DND-41 (cell line): ENCODE measurements around the gene FAM89A.

ENCODE experiments used
- CTCF ChIP-seq: IDR thresholded peaks from 2 replicates; pipeline ENCODE4 v1.5.1; 2012; ENCODE audit warnings: borderline replicate concordance, low read length, moderate library complexity, mild to moderate bottlenecking; ENCODE audit not compliant: poor library complexity, severe bottlenecking; ENCODE audit errors: extremely low read depth
- EZH2 ChIP-seq: IDR thresholded peaks from 3 replicates; pipeline ENCODE4 v1.6.1; 2012; ENCODE audit warnings: borderline replicate concordance, low read depth, mild to moderate bottlenecking, moderate library complexity, low read length, inconsistent platforms; ENCODE audit not compliant: severe bottlenecking

GRCh38 chr1:231020816-231021215 is 19.2 kb downstream of the FAM89A start:
- no peak for TF ChIP-seq CTCF
- no peak for TF ChIP-seq EZH2
